ENCODE results near the gene DPM3. TPM values are rescaled to one million over a fixed set of nuclear protein-coding genes. Genes with fewer than 3 reads are reported as not detected.

DPM3 gene
- total and polyA plus RNA-seq, 2 of the 13 experiments (the other 11 are each of a cell fraction or from before 2014, with no cell fraction given), result 23.2 to 53.4 TPM

DNA sequence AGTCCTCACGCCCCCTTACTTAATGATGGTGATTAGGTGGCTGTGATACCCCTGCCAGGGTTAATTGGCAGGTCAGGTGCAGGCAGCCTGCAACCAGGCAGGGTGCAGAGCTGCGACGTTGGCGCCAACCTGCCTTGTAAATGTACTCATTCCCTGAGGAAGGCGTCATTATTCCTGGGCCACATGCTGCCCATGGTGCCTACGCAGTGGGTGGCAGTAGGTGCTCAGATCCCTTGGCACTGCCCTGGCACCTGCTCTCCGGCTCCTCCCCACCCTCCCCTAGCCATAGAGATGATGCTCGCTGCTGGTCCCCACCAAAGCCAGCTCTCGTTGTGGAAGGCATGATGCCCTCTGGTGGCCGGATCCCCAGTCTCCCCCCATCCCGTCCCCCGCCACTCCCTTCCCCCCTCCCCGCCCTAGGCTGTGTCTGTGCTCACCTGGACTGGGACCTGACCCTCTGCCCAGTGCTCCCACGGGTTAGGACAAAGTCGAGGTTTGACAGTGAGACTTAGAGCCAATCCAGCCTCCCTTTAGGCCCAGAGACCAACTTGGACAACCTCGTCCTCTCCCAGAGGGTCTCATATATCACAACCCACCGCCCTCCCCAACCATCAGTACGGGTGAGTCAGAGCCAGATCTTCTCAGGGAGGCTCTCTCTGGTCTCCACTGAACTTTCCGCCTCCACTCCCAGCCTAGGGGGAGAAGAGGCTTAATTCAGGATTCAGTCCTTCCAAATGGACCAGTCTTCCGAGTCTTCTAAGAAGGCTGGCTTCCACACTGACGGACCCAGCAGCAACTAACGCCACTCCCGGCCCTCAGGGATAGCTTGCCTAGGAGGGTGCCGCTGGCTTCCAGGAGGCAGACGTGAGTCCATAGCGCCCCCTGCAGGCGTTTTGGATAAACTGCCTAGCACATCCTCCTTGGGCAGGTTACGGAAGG lies 27.1 kb upstream of the DPM3 start (continued):
- TF ChIP-seq, protein P1, sequence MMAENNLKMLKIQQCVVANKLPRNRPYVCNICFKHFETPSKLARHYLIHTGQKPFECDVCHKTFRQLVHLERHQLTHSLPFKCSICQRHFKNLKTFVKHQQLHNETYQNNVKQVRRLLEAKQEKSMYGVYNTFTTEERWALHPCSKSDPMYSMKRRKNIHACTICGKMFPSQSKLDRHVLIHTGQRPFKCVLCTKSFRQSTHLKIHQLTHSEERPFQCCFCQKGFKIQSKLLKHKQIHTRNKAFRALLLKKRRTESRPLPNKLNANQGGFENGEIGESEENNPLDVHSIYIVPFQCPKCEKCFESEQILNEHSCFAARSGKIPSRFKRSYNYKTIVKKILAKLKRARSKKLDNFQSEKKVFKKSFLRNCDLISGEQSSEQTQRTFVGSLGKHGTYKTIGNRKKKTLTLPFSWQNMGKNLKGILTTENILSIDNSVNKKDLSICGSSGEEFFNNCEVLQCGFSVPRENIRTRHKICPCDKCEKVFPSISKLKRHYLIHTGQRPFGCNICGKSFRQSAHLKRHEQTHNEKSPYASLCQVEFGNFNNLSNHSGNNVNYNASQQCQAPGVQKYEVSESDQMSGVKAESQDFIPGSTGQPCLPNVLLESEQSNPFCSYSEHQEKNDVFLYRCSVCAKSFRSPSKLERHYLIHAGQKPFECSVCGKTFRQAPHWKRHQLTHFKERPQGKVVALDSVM (CRISPR knock-in tag; IDR thresholded peaks at IDR 0.05), result peak; percentile 50; the same call in 1 of the 2 replicates
- TF ChIP-seq ZFP36L2 (CRISPR knock-in tag; IDR thresholded peaks at IDR 0.05) (no peak), HNRNPUL1 (IDR thresholded peaks at IDR 0.05; ENCODE audit: low read depth, low read length) (no peak), ELF1 (CRISPR knock-in tag; IDR thresholded peaks at IDR 0.05) (no peak; the same call in 1 of the 2 replicates), HNRNPL (IDR thresholded peaks at IDR 0.05; ENCODE audit: low read depth, low read length) (peak; percentile 90), ZNF354B (CRISPR knock-in tag; IDR thresholded peaks at IDR 0.05) (no peak), ZNF335 (CRISPR knock-in tag; IDR thresholded peaks at IDR 0.05) (peak; percentile 29; the same call in 1 of the 2 replicates), ZMYM2 (CRISPR knock-in tag; IDR thresholded peaks at IDR 0.05) (no peak), KAT7 (CRISPR knock-in tag; IDR thresholded peaks at IDR 0.05; ENCODE audit: borderline replicate concordance) (no peak), SSRP1 (CRISPR knock-in tag; IDR thresholded peaks at IDR 0.05) (no peak), ZNF784 (CRISPR knock-in tag; IDR thresholded peaks at IDR 0.05; ENCODE audit: borderline replicate concordance) (no peak), AHDC1 (CRISPR knock-in tag; IDR thresholded peaks at IDR 0.05; ENCODE audit: borderline replicate concordance) (no peak), HDAC2 (CRISPR knock-in tag; IDR thresholded peaks at IDR 0.05) (0 out of 2 replicates have a peak, but pooled peaks have one; percentile 36), ZNF577 (CRISPR knock-in tag; IDR thresholded peaks at IDR 0.05; ENCODE audit: borderline replicate concordance, low read depth) (no peak), ZNF747 (CRISPR knock-in tag; IDR thresholded peaks at IDR 0.05; ENCODE audit: borderline replicate concordance) (peak; percentile 52; the same call in 1 of the 2 replicates)
- TF ChIP-seq, protein P2, sequence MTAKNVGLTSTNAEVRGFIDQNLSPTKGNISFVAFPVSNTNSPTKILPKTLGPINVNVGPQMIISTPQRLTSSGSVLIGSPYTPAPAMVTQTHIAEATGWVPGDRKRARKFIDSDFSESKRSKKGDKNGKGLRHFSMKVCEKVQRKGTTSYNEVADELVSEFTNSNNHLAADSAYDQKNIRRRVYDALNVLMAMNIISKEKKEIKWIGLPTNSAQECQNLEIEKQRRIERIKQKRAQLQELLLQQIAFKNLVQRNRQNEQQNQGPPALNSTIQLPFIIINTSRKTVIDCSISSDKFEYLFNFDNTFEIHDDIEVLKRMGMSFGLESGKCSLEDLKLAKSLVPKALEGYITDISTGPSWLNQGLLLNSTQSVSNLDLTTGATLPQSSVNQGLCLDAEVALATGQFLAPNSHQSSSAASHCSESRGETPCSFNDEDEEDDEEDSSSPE (CRISPR knock-in tag; IDR thresholded peaks at IDR 0.05), result no peak
- TF ChIP-seq, protein P3, sequence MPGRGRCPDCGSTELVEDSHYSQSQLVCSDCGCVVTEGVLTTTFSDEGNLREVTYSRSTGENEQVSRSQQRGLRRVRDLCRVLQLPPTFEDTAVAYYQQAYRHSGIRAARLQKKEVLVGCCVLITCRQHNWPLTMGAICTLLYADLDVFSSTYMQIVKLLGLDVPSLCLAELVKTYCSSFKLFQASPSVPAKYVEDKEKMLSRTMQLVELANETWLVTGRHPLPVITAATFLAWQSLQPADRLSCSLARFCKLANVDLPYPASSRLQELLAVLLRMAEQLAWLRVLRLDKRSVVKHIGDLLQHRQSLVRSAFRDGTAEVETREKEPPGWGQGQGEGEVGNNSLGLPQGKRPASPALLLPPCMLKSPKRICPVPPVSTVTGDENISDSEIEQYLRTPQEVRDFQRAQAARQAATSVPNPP (CRISPR knock-in tag; IDR thresholded peaks at IDR 0.05), result no peak
